GM21360 (cell line): Measurements from ENCODE around the gene C11orf97.
"Not testable (repeated sequence)": the region's sequence is repeated elsewhere in the genome, so short reads cannot be mapped to it uniquely, and the experiment has no call there.

ENCODE experiments used
- ATAC-seq: cut with Tn5 transposase; IDR thresholded peaks from one replicate; pipeline ENCODE4 v1.9.1; 2021; ENCODE audit warnings: mild to moderate bottlenecking, moderate library complexity; ENCODE audit not compliant: unreplicated experiment

The C11orf97 gene

GRCh38 chr11:94555752-94556329, 43.6 kb downstream of the C11orf97 start:
- ATAC-seq, result not testable (repeated sequence)

- no peak for ATAC-seq
These were observed 45.2 kb downstream of the C11orf97 start for GRCh38 chr11:94557421-94557820.

- no peak for ATAC-seq
These were observed 45.7 kb downstream of the C11orf97 start for GRCh38 chr11:94557992-94558391.

GRCh38 chr11:94558468-94558867, 46.2 kb downstream of the C11orf97 start:
- ATAC-seq, result no peak

- ATAC-seq, result no peak
These were observed 46.7 kb downstream of the C11orf97 start for GRCh38 chr11:94558932-94559331.

- no peak for ATAC-seq
These were observed 47.1 kb downstream of the C11orf97 start for GRCh38 chr11:94559361-94559760.

GRCh38 chr11:94560834-94561233, 48.6 kb downstream of the C11orf97 start:
- no peak for ATAC-seq

- no peak for ATAC-seq
These were observed 51.1 kb downstream of the C11orf97 start for GRCh38 chr11:94563176-94563847.

- no peak for ATAC-seq
These were observed 51.7 kb downstream of the C11orf97 start for GRCh38 chr11:94563848-94564467.

GRCh38 chr11:94567181-94567670, 55.0 kb downstream of the C11orf97 start, which contains the start of gene PIWIL4:
Gene PIWIL4, plus strand, starts transcription at chr11:94567368. Its CDS starts 151 bp downstream, at chr11:94567519.
- ATAC-seq, result no peak

GRCh38 chr11:94568200-94568599, 55.9 kb downstream of the C11orf97 start:
- ATAC-seq, result no peak

GRCh38 chr11:94568717-94569116, 56.5 kb downstream of the C11orf97 start:
- ATAC-seq, result no peak

- ATAC-seq, result not testable (repeated sequence)
These were observed 60.7 kb downstream of the C11orf97 start for GRCh38 chr11:94572975-94573374.

- ATAC-seq, result no peak
These were observed 62.1 kb downstream of the C11orf97 start for GRCh38 chr11:94574193-94574961.

GRCh38 chr11:94576306-94576705, 64.0 kb downstream of the C11orf97 start:
- no peak for ATAC-seq

- no peak for ATAC-seq
These were observed 65.6 kb downstream of the C11orf97 start for GRCh38 chr11:94577841-94578240.
